Testis (tissue), 3 donors: Measurements from ENCODE around the gene LDAH. TPM values are rescaled to one million over a fixed set of nuclear protein-coding genes. Genes with fewer than 3 reads are reported as not detected.
A peak's percentile ranks its signal among the peaks of the same experiment; 100 is the strongest.

Source experiments
- DNase-seq: peaks from one replicate; pipeline ENCODE4 v3.0.0-alpha.2; 2019
- H3K27ac ChIP-seq, 2 donors: fragments of 200-600 bp; sonication (generic); one replicate each; pipeline ENCODE4 v1.5.1; 2019
- H3K27me3 ChIP-seq: fragments of 200-600 bp; sonication (generic); one replicate; pipeline ENCODE4 v1.5.1; 2019
- H3K36me3 ChIP-seq: fragments of 200-600 bp; sonication (generic); one replicate; pipeline ENCODE4 v1.5.1; 2017; ENCODE audit warnings: low read depth; ENCODE audit errors: missing control alignments
- H3K4me1 ChIP-seq: fragments of 200-600 bp; sonication (generic); one replicate; pipeline ENCODE4 v1.5.1; 2019
- H3K4me3 ChIP-seq, 2 donors: fragments of 200-600 bp; sonication (generic); one replicate each; pipeline ENCODE4 v1.5.1; 2017 to 2019
- H3K9me3 ChIP-seq: fragments of 200-600 bp; sonication (generic); one replicate; pipeline ENCODE4 v1.5.1; 2017
- CTCF ChIP-seq, 3 experiments: fragments of 450-650 bp in 2 of 3; fragments of 200-600 bp in 1 of 3; sonication (generic) in 1 of 3; IDR thresholded peaks; one replicate each; pipeline ENCODE4 v1.5.1; 2016 to 2019; ENCODE audit warnings: antibody characterized with exemption in 3 of 3, mild to moderate bottlenecking in 2 of 3, moderate library complexity in 1 of 3
- POLR2A ChIP-seq: fragments of 450-650 bp; IDR thresholded peaks from one replicate; pipeline ENCODE4 v1.6.1; 2017; ENCODE audit warnings: antibody characterized with exemption, mild to moderate bottlenecking, moderate library complexity
- WGBS, 2 donors: methylation state at CpG; one replicate each; pipeline ENCODE4 v1.1.5; 2018; 5-methylcytosine and 5-hydroxymethylcytosine counted together
- intact Hi-C: fragments of 100-400 bp; cut with DNase I; formaldehyde crosslinking; loops from one replicate; pipeline ENCODE4 v1.15.1; 2023; ENCODE audit warnings: low total_unique reads
- polyA plus RNA-seq: library from polyadenylated mRNA; stranded (reverse); fragments of 350-450 nt; fragmentation: Illumina TruSeq; extraction: RNeasy Lipid Tissue Mini Kit (QIAGEN cat#74804); gene quantifications from one replicate; pipeline ENCODE4 v1.2.3, GENCODE V29; 2014; ENCODE audit warnings: low read depth, low replicate concordance; ENCODE audit not compliant: insufficient read depth
- total RNA-seq, 2 donors: library from RNA; depleted of rRNA; stranded (reverse); fragments of >200 nt; gene quantifications; one replicate each; pipeline ENCODE4 v1.2.3, GENCODE V29; 2016

LDAH gene
- total and polyA plus RNA-seq, 3 donors from 2014 or later = 9.3 to 19.4 (median 12.7) TPM

- Histone ChIP-seq H3K4me1 (peaks cover 23% of the 10 kb centered on the region), H3K27me3 (no peaks in the 10 kb centered on the region), H3K9me3 (no peaks in the 10 kb centered on the region), H3K4me3 (no peak overlapping the region), H3K36me3 (no peaks in the 10 kb centered on the region), H3K27ac (peak overlapping the region in 1 of 2 donors; percentile 36)
- TF ChIP-seq POLR2A = no peak
- TF ChIP-seq CTCF (IDR thresholded peaks at IDR 0.05) = no peak
- 50 to 65% methylated on average over 3 to 13 of the region's 13 CpGs for WGBS, 2 donors
- intact Hi-C loops = loop anchor here (5.0 kb wide), 1 partner anchor 190 kb away; the partner anchor contains the start of gene RHOB
- no peak for DNase-seq
Measured at GRCh38 chr2:20637147-20637546, 185.8 kb downstream of the LDAH start.

GRCh38 chr2:20635675-20636584, 187.0 kb downstream of the LDAH start:
- H3K4me1 ChIP-seq = peaks cover 19% of the 10 kb centered on the region

GRCh38 chr2:20635113-20635510, 187.8 kb downstream of the LDAH start:
- intact Hi-C loops = loop anchor here (5.0 kb wide), 1 partner anchor 188 kb away; the partner anchor contains the start of gene RHOB
- no peak overlapping the region for H3K27ac ChIP-seq
- H3K27me3 ChIP-seq = no peaks in the 10 kb centered on the region
- no peak for DNase-seq
- TF ChIP-seq POLR2A = no peak
- TF ChIP-seq CTCF (IDR thresholded peaks at IDR 0.05) = no peak
- 55 to 66% methylated on average over 5 of the region's 5 CpGs for WGBS, 2 donors
- H3K4me1 ChIP-seq = peaks cover 16% of the 10 kb centered on the region
- no peaks in the 10 kb centered on the region for H3K9me3 ChIP-seq
- H3K36me3 ChIP-seq = no peaks in the 10 kb centered on the region
- H3K4me3 ChIP-seq = no peak overlapping the region

More at GRCh38 chr2:20635675-20636584, 187.0 kb downstream of the LDAH start:
- no peaks in the 10 kb centered on the region for H3K9me3 ChIP-seq
- peak overlapping the region in 1 of 2 donors; percentile 16 for H3K27ac ChIP-seq
- intact Hi-C loops = loop anchor here (5.0 kb wide), 1 partner anchor 189 kb away; the partner anchor contains the start of gene RHOB
- WGBS, 2 donors = 22 to 23% methylated on average over 31 to 32 of the region's 32 CpGs
- no peak overlapping the region for H3K4me3 ChIP-seq
- TF ChIP-seq CTCF (IDR thresholded peaks at IDR 0.05) (peak; percentile 78 to 92 (median 83)), POLR2A (no peak)
- no peaks in the 10 kb centered on the region for H3K36me3 ChIP-seq
- no peaks in the 10 kb centered on the region for H3K27me3 ChIP-seq
- peak; percentile 91 for DNase-seq

- DNase-seq = no peak
- Histone ChIP-seq H3K27me3 (no peaks in the 10 kb centered on the region), H3K4me3 (no peak overlapping the region), H3K36me3 (no peaks in the 10 kb centered on the region), H3K9me3 (no peaks in the 10 kb centered on the region), H3K4me1 (peaks cover 16% of the 10 kb centered on the region), H3K27ac (no peak overlapping the region)
- TF ChIP-seq POLR2A (no peak), CTCF (IDR thresholded peaks at IDR 0.05) (no peak)
- 67% methylated on average over 9 of the region's 9 CpGs for WGBS, 2 donors
- intact Hi-C loops = loop anchor here (5.0 kb wide), 1 partner anchor 187 kb away; the partner anchor contains the start of gene RHOB
Measured at GRCh38 chr2:20634507-20635112, 188.3 kb downstream of the LDAH start.

Other genes starting within 250 kb of the LDAH start
- gene HS1BP3, start 172.0 kb downstream of the LDAH start, total RNA-seq = 10 to 100 TPM; 23.5 to 31.6 TPM
- 25.0 TPM for gene HS1BP3, start 172.0 kb downstream of the LDAH start, polyA plus RNA-seq
- gene GDF7, start 156.0 kb downstream of the LDAH start, total RNA-seq = 1 to 10 TPM in 1 of 2 donors, under 1 TPM in 1; 0.62 to 1.1 TPM
- gene GDF7, start 156.0 kb downstream of the LDAH start, polyA plus RNA-seq = 0.69 TPM
- under 1 TPM; 0.39 to 0.81 TPM for gene APOB, start 221.0 kb upstream of the LDAH start, total RNA-seq
- gene APOB, start 221.0 kb upstream of the LDAH start, polyA plus RNA-seq = 0.30 TPM